Frontal cortex (tissue), 4 donors: ENCODE data around the gene SLC35F2. TPM values are rescaled to one million over a fixed set of nuclear protein-coding genes. Genes with fewer than 3 reads are reported as not detected.
A peak's percentile ranks its signal among the peaks of the same experiment; 100 is the strongest.
"Not testable (repeated sequence)": the region's sequence is repeated elsewhere in the genome, so short reads cannot be mapped to it uniquely, and the experiment has no call there.

Experiments
- DNase-seq, 2 donors: peaks; one replicate each; pipeline ENCODE4 v3.0.0; 2012; ENCODE audit warnings: low spot score in 2 of 2
- FAIRE-seq: peaks from 2 replicates; lab custom pipeline; 2012; peaks lifted over from hg19 to GRCh38; lab: Jason Lieb, UNC
- total RNA-seq: library from RNA; depleted of rRNA; stranded (reverse); fragments of >200 nt; gene quantifications from one replicate; pipeline ENCODE4 v1.2.3, GENCODE V29; 2014
- donor health status: control.
- donor health status: control.
- donor health status: control.

Gene SLC35F2
- total RNA-seq: 51.8 TPM

- no peak for FAIRE-seq
- peak in 1 of 2 donors; percentile 39 for DNase-seq
Observed at GRCh38 chr11:107858217-107859070, at the start of gene SLC35F2. TSS of gene SLC35F2 (minus strand) at chr11:107858787. CDS start at chr11:107858767, 20 bp downstream.

- FAIRE-seq (no peak), DNase-seq (no peak)
Observed at GRCh38 chr11:107908211-107908610, 49.6 kb upstream of the SLC35F2 start.

GRCh38 chr11:107898270-107898669 lies 39.7 kb upstream of the SLC35F2 start:
- FAIRE-seq (no peak), DNase-seq (no peak)

GRCh38 chr11:107882095-107882820 lies 23.7 kb upstream of the SLC35F2 start:
- FAIRE-seq (no peak), DNase-seq (no peak)

- DNase-seq, FAIRE-seq: not testable (repeated sequence)
Observed at GRCh38 chr11:107881471-107881870, 22.9 kb upstream of the SLC35F2 start.

GRCh38 chr11:107876141-107876540 lies 17.6 kb upstream of the SLC35F2 start:
- DNase-seq (no peak), FAIRE-seq (no peak)

- FAIRE-seq: no peak
- no peak for DNase-seq
Observed at GRCh38 chr11:107864591-107864990, 6.0 kb upstream of the SLC35F2 start.

GRCh38 chr11:107860688-107861087 lies 2.1 kb upstream of the SLC35F2 start:
- FAIRE-seq (no peak), DNase-seq (no peak)

GRCh38 chr11:107860240-107860620 lies 1.6 kb upstream of the SLC35F2 start:
- not testable (repeated sequence) for DNase-seq, FAIRE-seq

GRCh38 chr11:107859459-107860239 lies 1.1 kb upstream of the SLC35F2 start:
- DNase-seq: peak in 1 of 2 donors; percentile 32
- no peak for FAIRE-seq

- no peak for FAIRE-seq
- DNase-seq: no peak
Observed at GRCh38 chr11:107857550-107858216, 904 bp downstream of the SLC35F2 start.

- DNase-seq: no peak
- FAIRE-seq: no peak
Observed at GRCh38 chr11:107856981-107857517, 1.5 kb downstream of the SLC35F2 start.

- FAIRE-seq (no peak), DNase-seq (no peak)
Observed at GRCh38 chr11:107856180-107856980, 2.2 kb downstream of the SLC35F2 start.

GRCh38 chr11:107853070-107853469 lies 5.5 kb downstream of the SLC35F2 start:
- FAIRE-seq (no peak), DNase-seq (no peak)

- FAIRE-seq: no peak
- no peak for DNase-seq
Observed at GRCh38 chr11:107851704-107852310, 6.8 kb downstream of the SLC35F2 start.

GRCh38 chr11:107849790-107850189 lies 8.8 kb downstream of the SLC35F2 start:
- FAIRE-seq (no peak), DNase-seq (no peak)

GRCh38 chr11:107848345-107848744 lies 10.2 kb downstream of the SLC35F2 start:
- DNase-seq (no peak), FAIRE-seq (no peak)

- DNase-seq: no peak
- FAIRE-seq: no peak
Observed at GRCh38 chr11:107847184-107847583, 11.4 kb downstream of the SLC35F2 start.
